OCI-LY1 (cell line): ENCODE results near the gene PLEKHA6.

Experiments
- EZH2 ChIP-seq: fragments of 200-600 bp; sonication (generic), shearing (Covaris generic); IDR thresholded peaks from 2 replicates; pipeline ENCODE4 v1.8.0; 2017; ENCODE audit warnings: borderline replicate concordance, mixed run types, mild to moderate bottlenecking, antibody characterized with exemption, low read length, moderate library complexity, mixed read lengths
- TF ChIP-seq, protein P1 (sequence below): fragments of 200-600 bp; sonication (generic), shearing (Covaris generic); IDR thresholded peaks from 2 replicates; pipeline ENCODE4 v1.5.1; 2017; ENCODE audit warnings: mild to moderate bottlenecking, antibody characterized with exemption, low read length, moderate library complexity, mixed read lengths

DNA sequence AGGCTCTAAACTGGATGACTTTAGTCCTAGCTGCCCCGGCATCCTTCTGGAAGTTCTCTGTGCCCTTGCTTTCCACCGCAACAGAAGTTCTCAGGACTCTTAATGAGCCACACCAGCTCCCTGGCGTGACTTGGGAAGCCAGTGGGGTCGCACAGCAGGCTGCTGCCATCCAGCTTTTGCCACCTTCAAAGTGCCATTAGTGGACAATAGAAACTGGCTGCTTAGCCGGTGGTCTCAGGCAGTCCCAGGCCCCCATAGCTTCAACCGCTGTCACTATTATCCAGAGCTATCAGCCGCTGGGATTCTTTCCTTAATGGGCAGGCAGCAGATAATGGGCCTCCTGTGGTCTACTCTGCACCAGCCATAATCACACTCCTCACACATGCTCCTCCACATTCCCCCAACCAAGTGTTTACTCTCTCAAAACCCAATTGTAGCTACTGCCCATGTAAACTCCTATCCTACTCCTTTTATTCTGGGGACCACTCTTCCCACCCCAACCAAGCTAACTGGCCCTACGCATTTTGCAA lies 37.3 kb downstream of the PLEKHA6 start:
- TF ChIP-seq, protein P1, sequence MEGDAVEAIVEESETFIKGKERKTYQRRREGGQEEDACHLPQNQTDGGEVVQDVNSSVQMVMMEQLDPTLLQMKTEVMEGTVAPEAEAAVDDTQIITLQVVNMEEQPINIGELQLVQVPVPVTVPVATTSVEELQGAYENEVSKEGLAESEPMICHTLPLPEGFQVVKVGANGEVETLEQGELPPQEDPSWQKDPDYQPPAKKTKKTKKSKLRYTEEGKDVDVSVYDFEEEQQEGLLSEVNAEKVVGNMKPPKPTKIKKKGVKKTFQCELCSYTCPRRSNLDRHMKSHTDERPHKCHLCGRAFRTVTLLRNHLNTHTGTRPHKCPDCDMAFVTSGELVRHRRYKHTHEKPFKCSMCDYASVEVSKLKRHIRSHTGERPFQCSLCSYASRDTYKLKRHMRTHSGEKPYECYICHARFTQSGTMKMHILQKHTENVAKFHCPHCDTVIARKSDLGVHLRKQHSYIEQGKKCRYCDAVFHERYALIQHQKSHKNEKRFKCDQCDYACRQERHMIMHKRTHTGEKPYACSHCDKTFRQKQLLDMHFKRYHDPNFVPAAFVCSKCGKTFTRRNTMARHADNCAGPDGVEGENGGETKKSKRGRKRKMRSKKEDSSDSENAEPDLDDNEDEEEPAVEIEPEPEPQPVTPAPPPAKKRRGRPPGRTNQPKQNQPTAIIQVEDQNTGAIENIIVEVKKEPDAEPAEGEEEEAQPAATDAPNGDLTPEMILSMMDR = no peak
- TF ChIP-seq EZH2 = no peak
